ENCODE data around the gene EPB41L4A.

- TF ChIP-seq POLR2A (IDR thresholded peaks at IDR 0.05; ENCODE audit: low read length) (no peak), GATA1 (IDR thresholded peaks at IDR 0.05; ENCODE audit: low read depth, low read length) (no peak)
These were observed 65.4 kb downstream of the EPB41L4A start for GRCh38 chr5:112353678-112354077.
